SKM-1 treated with dmso at 0.1 percent for 144 hours (cell line): Measurements from ENCODE around the gene MEIKIN.

Source experiments
- DNase-seq: peaks from one replicate; lab custom pipeline; 2025; ENCODE audit not compliant: unreplicated experiment; lab: John Stamatoyannopoulos, UW

MEIKIN gene

DNA sequence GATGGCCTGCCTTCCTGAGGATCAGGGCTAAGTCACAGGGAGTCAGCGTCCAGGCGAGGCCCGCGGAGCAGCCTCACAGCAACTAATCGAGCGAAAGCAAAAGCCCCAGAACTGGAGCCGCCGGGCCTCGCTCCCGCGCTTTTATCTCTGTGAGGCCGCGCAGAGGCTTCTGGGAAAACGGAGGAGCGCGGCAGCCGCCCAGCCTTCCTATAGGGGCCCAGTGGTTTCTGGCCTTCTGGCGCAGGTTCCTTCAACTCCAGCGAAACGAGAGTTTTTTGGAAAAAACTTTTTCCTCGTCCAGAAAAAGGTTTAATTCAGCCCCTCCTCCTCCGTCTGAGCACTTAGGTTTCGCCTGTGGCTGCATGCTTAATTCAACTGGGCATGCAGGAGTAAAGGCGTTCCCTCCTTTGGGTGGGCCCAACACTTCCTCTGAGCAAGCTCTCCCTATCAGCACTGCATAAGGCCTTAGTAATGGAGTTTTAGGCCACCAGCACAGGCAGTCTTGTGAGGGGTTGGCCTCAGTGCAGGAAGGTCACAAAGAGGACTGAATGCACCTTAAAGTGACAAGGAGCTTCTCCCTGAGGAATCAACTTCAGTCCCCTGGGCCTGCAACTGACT is at the start of gene MEIKIN:
MEIKIN (minus strand) TSS at position 113 of the 618 bp plus-strand sequence. CDS start 158 bp downstream, outside the sequence.
- DNase-seq: no peak

- no peak for DNase-seq
These were observed 49.2 kb upstream of the MEIKIN start for GRCh38 chr5:131994533-131995226.

DNA sequence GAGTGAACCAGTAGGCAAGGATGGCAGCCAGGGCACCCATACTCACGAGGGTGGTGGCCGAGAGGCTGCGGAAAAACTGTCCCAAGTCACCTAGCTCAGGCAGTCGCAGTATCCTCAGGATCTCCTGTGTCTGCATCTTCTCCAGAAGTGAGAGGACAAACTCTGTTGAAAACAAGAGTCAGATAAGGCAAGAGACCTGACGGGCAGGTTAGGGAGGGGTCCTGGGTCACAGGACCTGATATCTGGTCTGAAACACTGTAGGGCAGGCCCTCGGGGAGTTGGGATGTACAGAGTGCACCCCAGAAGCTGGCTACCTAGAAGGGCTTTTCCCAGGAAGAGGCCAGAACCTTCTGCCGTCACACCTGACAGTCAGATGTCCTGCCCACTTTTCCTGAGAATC is 48.6 kb upstream of the MEIKIN start:
- no peak for DNase-seq

- no peak for DNase-seq
These were observed 48.2 kb upstream of the MEIKIN start for GRCh38 chr5:131993676-131994075.

DNA sequence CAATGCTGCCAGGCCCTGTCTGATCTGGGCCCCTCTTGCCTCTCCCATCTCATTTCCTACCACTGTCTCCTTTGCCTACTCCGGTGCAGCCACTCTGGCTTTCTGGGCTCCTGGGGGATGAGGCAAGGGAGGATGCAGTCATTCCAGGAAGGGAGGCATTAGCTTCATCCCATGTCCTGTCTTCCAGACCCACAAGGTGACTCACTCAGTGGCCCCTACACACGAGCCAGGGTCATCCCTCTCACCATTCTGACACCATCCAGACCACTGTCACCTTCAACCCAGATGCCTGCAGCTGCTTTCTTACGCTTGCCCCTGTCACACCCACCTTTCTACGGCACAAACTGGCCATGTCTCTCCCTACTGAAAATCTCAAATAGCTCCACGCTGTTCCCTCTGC is 46.9 kb upstream of the MEIKIN start:
- DNase-seq: no peak

DNA sequence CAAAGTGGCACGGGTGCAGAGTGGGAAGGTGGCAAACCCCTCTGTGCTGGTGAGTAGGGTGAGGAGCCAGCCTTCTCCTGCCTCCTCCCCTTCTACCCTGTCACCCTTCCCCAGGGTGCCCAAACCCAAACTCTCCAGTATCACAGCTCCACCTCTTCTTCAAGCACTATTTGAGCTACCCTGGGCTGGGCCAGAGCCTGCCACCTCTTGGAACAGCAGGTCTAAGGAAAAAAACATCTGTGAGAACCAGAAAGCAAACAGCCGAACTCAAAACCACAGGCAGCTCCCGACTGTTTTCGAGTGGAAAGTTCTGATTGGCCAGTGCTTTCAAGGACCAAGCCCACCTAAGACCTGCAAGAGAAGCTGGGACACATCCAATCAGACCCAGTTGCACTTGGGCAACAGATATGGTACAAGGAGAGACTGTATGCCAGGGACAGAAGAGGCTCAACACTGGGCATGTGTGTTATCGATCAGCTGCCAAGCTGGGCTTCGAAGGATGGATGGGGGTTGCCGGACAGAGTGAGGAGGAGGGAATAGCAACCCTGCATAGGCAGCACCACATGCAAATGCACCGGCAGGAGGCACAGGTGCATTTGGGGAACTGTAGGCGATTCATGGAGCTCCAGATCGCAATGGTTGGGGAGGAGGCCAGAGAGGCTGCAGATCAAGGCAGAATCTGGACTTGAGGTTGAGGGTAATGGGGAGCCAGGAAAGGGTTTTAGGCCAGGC is 46.3 kb upstream of the MEIKIN start:
- no peak for DNase-seq

DNA sequence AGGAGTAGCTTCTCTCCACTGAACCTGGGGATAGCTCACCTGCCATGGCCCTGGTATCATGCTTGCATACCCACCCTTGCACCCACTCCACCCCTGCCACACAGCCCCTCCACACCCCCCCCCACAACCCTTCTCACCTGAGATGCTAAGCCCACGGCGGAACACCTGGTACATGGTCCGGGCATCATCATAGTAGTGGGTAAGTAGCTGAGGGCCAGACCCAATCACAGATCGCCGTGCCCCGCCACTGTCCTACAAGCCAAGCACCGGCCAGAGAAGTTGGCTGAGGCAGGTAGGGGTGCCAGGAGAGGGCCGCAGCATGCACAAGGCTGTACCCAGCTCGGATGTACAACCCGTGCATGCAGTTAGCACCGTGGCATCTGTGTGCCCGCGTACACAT is 45.3 kb upstream of the MEIKIN start:
- DNase-seq: no peak

DNA sequence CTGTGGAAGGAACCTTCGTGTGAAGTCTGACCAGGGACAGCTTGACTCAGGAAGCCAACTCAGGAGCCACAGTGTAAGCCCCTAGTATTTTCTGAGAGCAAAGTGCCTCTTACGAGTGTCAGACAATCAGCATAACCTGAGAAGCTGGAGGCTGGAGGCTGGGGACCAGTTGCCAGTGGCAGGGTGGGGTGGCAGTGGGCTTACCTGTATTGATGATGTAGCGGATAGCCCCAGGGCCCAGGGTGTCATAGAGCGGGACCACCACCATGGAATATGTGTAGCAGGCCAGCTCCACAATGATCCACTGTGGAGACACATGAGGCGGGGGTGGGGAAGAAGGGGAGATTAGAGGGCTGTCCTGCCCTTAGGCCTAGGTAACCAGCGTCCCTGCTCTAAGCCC is 43.1 kb upstream of the MEIKIN start:
- no peak for DNase-seq

GRCh38 chr5:131987251-131987650 is 41.8 kb upstream of the MEIKIN start:
- no peak for DNase-seq

DNA sequence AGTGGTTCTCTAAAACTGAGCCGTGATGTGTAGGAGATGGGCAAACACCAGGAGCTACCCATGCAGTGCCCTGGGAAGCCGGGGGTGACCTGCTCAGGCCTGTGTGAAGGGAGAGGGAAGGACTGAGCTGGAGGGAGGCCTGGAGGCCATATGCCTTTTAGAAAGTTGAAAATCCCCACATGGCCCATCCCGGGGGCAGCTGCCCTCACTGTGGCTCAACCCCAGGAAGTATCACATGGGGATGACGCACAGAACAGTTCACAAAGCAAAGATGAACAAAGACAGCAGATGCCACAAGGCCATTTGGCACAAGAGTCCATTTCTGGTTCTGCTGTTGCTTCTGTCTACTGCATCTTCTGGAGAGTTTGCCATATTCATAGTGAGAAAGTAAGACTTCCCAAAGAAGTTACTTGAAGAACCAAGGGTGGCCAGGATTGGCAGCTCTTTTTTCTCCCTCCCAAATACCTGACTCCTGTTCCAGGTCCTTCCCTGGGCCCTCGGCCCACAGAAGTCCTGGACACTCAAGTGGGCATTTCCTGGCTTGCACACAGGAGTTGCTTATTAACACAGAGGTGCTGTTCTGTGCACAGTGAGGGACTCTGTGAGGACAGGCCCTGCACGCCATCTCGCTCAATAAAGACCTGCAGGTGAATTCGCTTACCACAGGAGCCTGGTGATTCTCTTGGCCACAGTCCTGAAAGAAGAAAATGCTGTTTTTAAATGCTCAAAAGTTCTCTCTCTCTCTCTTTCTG is 40.9 kb upstream of the MEIKIN start:
- DNase-seq: no peak

DNA sequence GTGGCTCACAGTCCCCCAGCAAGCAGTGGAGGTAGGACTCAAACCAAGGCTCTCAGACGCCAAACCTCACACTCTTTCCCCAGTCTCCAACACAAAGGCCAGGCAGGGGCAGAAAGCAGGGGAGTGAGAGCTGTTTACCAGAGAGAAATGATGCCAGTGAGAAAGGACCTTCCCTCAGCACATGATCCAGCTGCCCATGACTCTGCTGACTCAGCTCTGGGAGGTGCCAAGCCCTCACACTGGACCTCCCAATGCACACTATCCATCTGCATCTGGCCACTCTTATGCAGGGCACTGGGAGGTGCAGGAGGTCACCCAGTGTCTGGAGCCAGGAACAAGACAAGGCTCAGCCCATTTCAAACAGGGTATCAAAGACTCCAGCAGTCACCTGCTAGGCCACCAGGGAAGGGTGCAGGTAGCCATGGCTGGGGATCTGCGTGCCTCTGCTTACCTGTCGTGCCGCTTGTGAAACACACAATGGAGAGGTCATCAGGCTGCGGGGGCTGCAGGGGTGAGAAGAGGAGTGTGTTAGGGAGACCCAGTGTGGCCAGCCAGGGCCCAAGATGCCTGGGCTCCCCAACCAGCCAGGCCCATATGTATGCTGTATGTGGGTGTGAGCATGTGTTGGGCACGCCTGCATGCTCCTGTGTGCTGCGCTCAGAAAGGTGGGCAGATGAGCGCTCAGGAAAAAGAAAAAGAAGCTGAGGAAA is 39.6 kb upstream of the MEIKIN start:
- DNase-seq: no peak

- no peak for DNase-seq
These were observed 37.8 kb upstream of the MEIKIN start for GRCh38 chr5:131983244-131983771.

GRCh38 chr5:131981516-131981915 is 36.1 kb upstream of the MEIKIN start:
- no peak for DNase-seq

DNA sequence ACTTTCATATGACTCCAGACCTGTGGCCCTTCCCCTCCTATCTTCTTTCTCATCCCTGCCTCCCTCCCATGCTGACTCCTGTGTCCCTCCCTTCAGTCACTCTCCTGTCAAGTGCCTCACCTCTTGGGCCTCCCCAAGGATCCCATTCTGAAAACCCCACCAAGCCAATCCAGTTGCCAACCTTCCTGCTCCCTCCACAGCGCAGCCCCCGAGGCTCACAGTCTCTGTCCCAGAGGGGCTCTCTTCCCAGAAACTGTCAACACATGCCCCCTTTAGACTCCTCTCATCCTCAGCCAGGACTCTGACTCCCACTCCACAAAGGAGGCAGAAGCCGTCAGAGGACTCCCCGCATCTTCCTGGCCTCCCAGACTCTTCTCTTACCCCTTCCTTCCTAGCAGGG is 35.2 kb upstream of the MEIKIN start:
- no peak for DNase-seq

DNA sequence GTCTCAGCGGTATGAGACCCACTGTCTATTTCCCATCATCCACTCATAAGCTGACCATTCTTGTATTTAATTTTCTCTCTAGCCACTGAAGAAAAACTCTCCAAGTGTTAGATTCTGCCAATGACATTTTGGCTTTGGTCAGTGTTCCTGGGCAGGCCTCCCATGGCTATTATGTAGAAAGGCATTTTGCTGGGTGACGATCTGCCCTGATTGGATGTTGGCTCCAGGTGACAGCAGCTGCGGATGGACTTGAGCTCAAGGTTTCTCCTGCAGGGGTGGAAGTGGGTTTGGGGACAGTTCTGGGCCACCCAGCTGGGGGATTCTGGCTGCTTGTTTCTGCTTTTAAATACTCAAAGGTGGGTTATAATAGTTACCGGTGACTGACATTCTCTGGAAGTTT is 34.4 kb upstream of the MEIKIN start:
- no peak for DNase-seq

GRCh38 chr5:131977212-131977604 is 31.7 kb upstream of the MEIKIN start:
- DNase-seq: no peak

GRCh38 chr5:131976414-131977211 is 31.1 kb upstream of the MEIKIN start:
- DNase-seq: no peak

DNA sequence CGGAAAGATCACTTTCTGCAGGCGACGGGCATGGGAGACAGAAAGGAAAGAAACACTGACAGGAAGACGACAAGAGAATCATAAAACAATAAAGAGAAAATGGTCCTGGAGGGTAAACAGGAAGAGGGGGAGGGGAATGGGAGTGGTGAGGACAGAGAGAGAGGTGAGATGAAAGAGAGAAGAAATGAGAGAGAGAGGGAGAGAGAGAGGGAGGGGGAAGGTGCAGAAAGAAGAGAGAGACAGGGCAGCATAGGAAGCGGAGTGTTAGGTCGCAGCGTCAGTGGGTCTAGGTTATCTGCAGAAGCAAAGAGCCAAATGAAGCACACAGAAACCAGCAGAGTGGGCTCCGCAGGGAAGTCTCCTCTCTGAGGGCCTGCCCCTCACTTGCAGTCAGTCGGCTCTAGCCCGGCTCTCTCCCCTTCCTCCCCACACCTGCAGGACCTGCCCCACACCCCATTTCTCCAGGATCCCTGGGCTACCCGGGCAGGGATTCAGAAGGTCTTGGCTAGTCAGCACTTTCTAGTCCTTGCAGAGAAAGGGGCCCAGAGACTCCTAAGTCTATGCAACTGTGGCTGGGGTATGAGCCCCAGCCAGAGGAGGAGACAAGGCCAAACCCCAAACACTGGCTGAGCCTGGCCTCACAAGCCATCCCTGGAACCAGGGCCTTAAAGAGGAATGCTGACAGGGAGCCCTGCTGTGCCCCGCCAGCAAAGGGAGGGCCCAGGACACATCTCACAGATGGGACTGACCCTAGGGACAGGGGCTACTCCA is 29.7 kb upstream of the MEIKIN start:
- no peak for DNase-seq

DNA sequence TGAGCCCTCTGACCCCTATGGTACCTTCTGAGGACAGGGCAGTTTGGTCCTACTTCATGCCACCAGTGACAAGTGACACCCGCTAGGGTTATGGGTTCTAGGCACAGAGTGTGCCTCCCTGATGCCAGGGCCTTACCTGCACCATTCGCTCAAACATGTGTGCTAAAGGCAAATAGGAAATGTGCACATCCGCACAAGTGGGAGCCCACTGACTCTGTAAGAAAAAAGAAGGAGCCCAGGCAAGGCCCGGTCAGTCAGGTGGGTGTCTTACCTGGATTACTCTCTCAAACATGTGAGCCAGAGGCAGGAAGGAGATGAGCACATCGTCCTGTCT is 29.1 kb upstream of the MEIKIN start:
- DNase-seq: no peak
